GM18868 (cell line): ENCODE results near the gene PRKCE.

Experiments used
- ATAC-seq: cut with Tn5 transposase; IDR thresholded peaks from one replicate; pipeline ENCODE4 v1.9.1; 2021; ENCODE audit warnings: mild to moderate bottlenecking, moderate library complexity; ENCODE audit not compliant: unreplicated experiment

PRKCE gene

GRCh38 chr2:45799679-45800381, 148.4 kb downstream of the PRKCE start:
- no peak for ATAC-seq

DNA sequence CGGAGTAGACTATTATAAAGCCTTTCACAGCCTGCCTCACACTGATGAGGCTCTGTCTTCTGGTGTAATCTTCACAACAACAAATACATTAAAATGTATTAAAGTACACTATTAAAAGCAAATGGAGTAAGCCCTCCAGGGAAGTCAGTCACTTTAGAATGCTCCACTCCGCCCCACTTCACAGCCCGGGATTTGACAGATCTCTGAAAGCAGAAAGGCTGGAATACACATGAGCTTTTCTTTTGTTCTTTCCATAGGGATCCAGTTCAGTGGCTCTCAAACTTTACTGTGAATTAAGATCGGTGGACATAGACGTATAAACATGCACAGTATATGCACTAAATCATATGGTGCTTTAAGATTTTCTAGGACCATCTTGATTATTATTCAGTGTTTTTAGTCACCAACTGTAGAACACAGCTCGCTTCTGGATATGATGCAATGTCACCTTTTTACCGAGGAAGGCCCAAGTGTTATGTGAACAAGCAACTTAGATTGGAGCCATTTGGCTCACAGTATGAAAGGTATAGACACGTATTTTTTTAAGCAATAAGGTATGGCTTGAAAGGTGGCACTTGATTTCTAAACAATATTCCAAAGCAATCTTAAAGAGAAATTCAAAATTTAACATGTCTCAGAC, 151.1 kb downstream of the PRKCE start:
- ATAC-seq: no peak

DNA sequence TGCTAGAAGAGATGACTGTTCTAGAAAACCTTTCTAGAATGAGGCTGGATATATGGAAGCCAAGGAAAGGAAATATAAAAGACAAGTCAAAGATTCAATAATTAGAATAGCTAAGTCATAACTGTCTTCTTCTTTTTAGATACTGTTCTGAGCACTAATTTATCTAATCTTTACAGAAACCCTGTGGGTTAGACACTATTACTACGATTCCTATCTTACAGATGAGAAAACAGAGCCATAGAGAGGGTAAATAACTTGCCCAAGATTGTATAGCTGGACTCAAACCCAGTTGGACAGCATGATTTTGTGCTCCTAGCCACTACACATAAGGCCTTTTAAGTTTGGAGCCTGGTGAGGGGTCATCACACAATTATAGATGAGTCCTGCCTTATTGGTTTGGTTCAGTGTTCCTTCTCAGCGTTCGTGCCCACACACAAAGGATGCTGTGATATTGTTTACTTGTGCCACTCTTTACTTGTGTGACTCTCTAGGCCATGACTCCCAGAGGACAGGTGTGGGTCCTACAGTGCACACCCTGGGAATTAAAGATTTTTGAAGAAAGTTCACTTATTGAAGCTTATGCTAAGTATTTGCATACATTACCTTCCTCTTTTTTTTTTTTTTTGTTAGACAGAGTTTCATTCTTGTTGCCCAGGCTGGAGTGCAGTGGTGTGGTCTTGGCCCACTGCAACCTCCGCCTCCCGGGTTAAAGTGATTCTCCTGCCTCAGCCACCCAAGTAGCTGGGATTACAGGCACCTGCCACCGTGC, 153.7 kb downstream of the PRKCE start:
- ATAC-seq: no peak

GRCh38 chr2:45806563-45807358, 155.3 kb downstream of the PRKCE start:
- peak; percentile 83 for ATAC-seq

DNA sequence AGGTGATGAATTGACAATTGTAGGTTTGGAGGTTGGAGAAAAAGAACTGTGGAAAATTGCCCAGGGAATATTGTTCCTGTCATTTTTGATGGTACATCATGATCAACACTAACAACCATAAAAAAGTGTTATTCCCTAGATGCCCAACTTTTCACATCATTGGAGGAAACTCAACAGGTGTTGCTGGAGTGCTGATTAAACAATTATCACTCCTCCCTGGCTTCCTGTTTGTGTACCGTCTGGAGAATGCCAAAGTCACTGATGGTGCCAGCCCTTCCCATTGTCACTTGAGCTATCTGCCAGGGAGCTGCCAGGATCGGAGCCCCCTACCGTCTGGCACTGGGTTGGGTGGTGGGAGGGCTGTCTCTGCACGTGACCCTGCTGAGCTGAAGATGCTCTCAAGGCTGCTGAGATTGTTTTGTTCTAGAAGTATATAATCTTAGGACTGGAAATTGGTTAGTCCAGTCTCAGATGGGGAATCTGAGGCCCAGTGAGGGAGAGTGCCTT, 156.9 kb downstream of the PRKCE start:
- no peak for ATAC-seq

GRCh38 chr2:45809205-45809604, 157.7 kb downstream of the PRKCE start:
- no peak for ATAC-seq

DNA sequence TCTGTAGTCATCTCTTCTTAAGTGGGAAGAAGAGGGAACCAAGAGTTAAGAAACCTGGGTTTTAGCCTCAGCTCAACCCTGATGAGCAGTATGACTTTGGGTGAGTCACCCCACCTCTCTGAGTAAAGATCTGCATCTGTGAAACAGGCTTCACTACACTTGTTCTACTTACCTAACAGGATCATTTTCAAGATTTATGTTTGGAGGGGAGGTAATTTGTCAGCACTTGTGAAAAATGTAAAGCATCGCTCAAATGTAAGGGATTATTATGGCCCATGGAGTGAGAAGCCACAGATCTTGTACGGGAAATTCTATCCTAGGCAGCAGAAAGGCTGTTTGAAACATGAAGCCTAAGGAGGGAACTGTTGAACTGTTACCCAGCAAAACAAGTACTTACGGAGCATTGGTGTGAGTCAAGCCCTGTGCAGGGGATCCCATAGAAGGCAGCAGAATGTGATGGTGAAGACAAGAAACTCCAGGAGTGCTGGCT, 160.6 kb downstream of the PRKCE start:
- ATAC-seq: no peak

DNA sequence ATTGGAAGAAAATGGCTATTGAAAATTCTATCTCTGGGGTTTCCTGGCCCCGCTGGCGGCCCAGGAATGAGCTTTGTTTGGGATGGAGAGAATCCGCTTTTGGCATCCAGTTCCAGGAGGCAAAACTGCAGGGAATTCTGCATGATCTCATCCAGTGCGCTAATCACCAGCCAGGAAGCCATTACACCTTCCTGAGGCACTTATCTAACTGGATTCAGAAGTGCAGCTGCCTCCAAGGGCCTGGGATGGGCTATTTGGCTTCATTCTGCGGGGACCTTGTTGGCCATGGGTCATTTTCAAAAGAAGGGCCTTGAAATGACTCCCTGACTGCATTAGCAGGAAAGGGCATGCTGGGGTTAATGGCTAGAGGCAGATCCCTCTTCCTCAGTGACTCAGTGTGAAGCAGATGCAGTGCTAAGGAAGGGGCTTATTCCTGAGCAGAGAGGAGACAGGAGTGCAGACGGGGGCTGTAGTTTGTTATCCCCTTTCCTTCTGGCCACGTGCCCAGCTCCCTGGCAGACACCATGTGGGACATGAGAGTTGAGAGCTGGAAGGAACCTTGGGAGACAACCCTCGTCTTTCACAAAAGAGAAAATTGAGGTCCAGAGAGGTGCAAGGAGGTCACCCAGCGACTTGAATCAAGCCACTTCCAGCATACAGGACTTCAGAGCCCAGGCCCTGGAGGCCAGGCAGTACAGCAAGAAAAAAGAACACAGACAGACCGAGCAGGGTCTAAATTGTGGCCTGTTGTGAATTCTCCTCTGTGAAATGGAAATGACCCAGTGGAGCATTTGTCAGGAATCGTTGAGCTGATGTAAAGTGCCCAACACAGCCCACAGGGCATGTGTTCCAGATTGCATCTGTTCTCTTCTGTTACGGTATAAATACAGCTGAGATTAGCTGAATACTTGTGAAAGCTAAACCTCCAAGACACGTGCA, 161.8 kb downstream of the PRKCE start:
- ATAC-seq: no peak

DNA sequence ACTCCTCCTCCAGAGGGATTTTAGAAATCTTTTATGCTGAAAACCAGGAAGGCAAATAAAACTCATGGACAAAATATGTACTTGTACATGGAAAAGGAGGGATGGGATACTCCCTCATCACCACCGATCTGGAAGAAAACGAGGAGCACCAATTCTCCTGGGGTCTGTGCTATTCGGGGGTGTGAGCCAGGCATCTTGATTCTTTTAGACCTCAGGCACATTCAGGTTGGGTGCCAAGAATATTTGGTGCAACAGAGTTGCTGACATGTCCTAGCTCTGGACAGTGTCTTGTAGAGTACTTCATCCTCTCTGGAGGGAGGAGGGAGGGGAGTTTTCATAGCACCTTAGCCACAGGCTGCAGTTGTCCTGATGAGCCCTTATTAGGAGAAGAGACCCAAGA, 163.0 kb downstream of the PRKCE start:
- no peak for ATAC-seq

- ATAC-seq: no peak
Measured at GRCh38 chr2:45814951-45815621, 163.6 kb downstream of the PRKCE start.

DNA sequence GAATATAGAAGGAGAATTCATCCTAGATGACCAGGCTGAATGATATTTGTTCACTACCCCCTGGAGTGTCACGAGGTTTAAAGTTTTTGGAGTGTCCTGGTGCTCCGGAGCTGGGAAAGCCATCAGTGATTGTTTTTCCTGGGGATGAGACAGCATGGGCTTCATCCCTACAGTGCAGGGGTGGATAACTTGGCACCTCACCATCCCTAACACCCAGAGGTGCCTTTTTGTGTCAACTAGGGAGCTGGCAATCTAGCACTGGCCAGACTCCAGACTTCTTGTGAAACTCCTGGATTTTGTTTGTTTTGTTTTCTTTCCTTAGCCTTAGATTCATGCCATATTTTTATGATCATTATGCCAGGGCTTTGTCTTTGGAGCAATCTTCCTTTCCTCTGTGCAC, 164.8 kb downstream of the PRKCE start:
- no peak for ATAC-seq

DNA sequence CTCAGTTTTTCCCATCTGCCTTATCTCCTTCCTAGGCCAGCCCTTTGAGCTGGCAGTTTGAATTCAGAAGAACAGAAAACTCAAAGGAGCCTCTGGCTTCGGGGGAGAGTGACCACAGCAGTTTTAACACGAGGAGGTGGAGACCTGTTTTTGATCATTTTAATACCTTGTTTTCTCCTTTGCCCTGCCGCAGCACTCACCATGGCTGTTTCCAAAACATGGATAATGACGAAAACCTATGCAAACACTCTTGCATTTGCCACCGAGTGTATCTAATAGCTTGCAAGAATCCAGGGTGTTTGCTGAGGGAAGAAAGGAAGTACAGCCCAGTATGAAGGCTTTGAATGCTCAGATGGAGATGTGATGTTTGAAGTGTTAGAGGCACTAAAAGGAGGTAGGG, 167.1 kb downstream of the PRKCE start:
- ATAC-seq: no peak

GRCh38 chr2:45820048-45820447, 168.6 kb downstream of the PRKCE start:
- ATAC-seq: no peak

DNA sequence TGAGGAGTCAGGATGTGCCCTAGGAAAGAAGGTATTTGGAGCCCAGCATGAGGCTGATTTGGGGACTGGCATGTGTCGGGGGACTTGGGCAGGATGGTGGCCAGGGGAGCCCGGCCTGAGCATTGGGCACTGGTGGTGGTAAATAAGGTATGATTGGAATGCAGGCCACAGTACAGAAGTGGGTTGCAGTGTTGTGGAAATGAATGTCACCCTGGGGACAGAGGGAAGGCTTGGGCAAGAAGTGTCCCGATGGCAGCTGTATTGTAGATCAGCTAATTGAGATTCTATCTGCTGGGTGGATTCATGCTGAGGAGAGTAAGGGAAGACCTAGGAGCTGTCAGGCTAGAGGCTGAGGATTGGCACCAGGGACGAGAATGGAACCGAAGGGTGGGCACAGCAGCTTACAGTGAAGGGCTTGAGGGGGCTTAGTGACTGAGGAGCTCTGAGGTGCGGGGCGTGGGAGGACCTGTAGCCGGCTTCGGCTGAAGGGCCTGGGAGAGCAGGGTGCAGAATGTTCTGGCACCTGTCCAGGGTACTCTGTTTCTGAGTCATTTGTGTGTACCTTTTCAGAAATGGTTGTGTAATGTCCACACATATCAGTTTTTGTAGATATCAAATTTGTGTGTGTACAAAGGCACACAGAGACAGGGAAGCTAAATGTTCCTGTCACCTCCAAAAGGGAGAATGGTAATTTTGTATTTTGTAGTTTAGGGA, 170.2 kb downstream of the PRKCE start:
- ATAC-seq: no peak

- ATAC-seq: no peak
Measured at GRCh38 chr2:45822272-45822630, 170.8 kb downstream of the PRKCE start.

DNA sequence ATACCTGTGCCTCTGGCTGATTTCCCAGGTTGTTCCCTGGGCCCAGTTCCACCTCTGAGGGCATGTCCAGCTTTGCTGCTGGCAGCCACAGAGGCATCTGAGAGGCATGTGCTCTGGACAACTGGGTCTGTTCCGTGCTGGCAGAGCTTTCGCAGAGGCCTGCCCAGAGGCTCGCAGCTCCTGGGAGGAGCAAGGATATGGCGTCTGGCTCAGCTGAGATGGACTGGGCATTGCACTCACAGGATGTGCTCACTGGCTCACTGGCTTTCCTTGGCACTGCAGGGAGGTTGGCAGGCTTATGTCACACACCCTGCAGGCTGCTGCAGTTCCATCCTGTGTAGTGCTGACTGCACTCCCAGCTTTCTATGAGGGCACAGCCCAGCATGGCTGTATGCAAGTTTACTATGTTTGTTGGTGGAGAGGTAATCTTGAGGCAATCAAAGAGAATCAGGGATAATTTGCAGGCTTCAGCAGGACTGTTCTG, 172.3 kb downstream of the PRKCE start:
- ATAC-seq: no peak

GRCh38 chr2:45825001-45825651, 173.7 kb downstream of the PRKCE start:
- ATAC-seq: no peak

DNA sequence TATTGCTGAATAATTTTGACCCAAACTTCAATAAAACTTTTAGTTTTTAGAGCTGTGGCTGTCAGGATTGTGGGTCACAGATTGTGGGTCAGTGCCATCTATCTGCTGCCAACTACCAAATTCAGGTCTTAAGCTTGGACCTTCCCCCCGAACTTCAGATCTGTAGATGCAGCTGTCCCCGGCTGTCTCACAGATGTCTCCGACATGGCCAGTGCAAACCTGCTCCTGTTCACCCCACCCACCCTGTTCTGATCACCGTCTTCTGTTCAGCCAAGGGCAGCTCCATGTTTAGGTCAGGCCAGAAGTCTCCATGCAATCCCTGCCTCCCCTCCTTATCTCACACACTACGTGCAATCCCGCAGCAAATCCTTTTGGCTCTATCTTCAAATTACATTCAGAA, 175.0 kb downstream of the PRKCE start:
- no peak for ATAC-seq
